IMR-90 (cell line): Measurements from ENCODE around the gene MAP7. TPM values are rescaled to one million over a fixed set of nuclear protein-coding genes. Genes with fewer than 3 reads are reported as not detected.

Experiments
- ATAC-seq: fragments of 200-7000 bp; cut with Tn5 transposase; 2 replicates; pipeline ENCODE4 v1.9.1; 2020; ENCODE audit warnings: low read depth, mild to moderate bottlenecking, moderate library complexity
- BruUV-seq: library from RNA; stranded (reverse); fragments of 400-500 nt; replicated peaks from 2 replicates; lab custom pipeline; 2021; lab: Mats Ljungman, UMichigan
- CTCF ChIA-PET: fragments of 300-600 bp; formaldehyde crosslinking; extraction: SDS; loops from one replicate; lab custom pipeline; 2021; ENCODE audit warnings: antibody characterized with exemption; lab: Yijun Ruan, JAX
- POLR2A ChIA-PET: fragments of 300-600 bp; sonication (Branson Sonifier 250); formaldehyde crosslinking; loops from one replicate; lab custom pipeline; 2022; ENCODE audit warnings: antibody characterized with exemption; ENCODE audit not compliant: unreplicated experiment; lab: Charles Lee
- DNase-seq: peaks from one replicate; pipeline ENCODE4 v3.0.0; 2013
- H2AFZ ChIP-seq: replicated peaks from 2 replicates; pipeline ENCODE3; 2013; ENCODE audit warnings: low read length, mild to moderate bottlenecking; ENCODE audit not compliant: poor library complexity
- H2AK5ac ChIP-seq: 2 replicates; pipeline ENCODE4 v1.6.1; 2013; ENCODE audit warnings: low read depth, low read length, inconsistent platforms
- H2AK9ac ChIP-seq: replicated peaks from 2 replicates; pipeline ENCODE3; 2013; ENCODE audit warnings: mild to moderate bottlenecking, low read depth, low read length, moderate library complexity; ENCODE audit not compliant: poor library complexity
- H2BK120ac ChIP-seq: 2 replicates; pipeline ENCODE4 v1.6.1; 2013; ENCODE audit warnings: low read depth, low read length, inconsistent platforms
- H2BK15ac ChIP-seq: 3 replicates; pipeline ENCODE4 v1.6.1; 2013; ENCODE audit warnings: low read depth, low read length, inconsistent platforms
- H2BK20ac ChIP-seq: 2 replicates; pipeline ENCODE4 v1.6.1; 2013; ENCODE audit warnings: low read depth, mild to moderate bottlenecking, inconsistent platforms, low read length, moderate library complexity
- H2BK5ac ChIP-seq: 2 replicates; pipeline ENCODE4 v1.6.1; 2013; ENCODE audit warnings: mild to moderate bottlenecking, low read depth, low read length, inconsistent platforms; ENCODE audit not compliant: poor library complexity, severe bottlenecking
- H3K14ac ChIP-seq: replicated peaks from 2 replicates; pipeline ENCODE4 v1.6.1; 2013; ENCODE audit warnings: low read depth, low read length, inconsistent platforms
- H3K18ac ChIP-seq: 2 replicates; pipeline ENCODE4 v1.6.1; 2013; ENCODE audit warnings: low read depth, low read length, control low read depth
- H3K23ac ChIP-seq: 2 replicates; pipeline ENCODE4 v1.6.1; 2013; ENCODE audit warnings: low read depth, low read length, inconsistent platforms
- H3K27ac ChIP-seq: 2 replicates; pipeline ENCODE4 v1.5.1; 2013; ENCODE audit warnings: mild to moderate bottlenecking, control low read depth, low read length; ENCODE audit not compliant: insufficient read depth
- H3K27me3 ChIP-seq: 2 replicates; pipeline ENCODE4 v1.6.1; 2013; ENCODE audit warnings: low read length; ENCODE audit not compliant: control insufficient read depth, insufficient read depth
- H3K36me3 ChIP-seq: 2 replicates; pipeline ENCODE4 v1.6.1; 2013; ENCODE audit warnings: low read length, mixed read lengths; ENCODE audit not compliant: control insufficient read depth, insufficient read depth
- H3K4ac ChIP-seq: 2 replicates; pipeline ENCODE4 v1.6.1; 2013; ENCODE audit warnings: low read depth, low read length, inconsistent platforms
- H3K4me1 ChIP-seq: 2 replicates; pipeline ENCODE4 v1.6.1; 2013; ENCODE audit warnings: low read length, mixed read lengths; ENCODE audit not compliant: control insufficient read depth, insufficient read depth
- H3K4me2 ChIP-seq: 2 replicates; pipeline ENCODE4 v1.6.1; 2013; ENCODE audit warnings: low read depth, mild to moderate bottlenecking, control low read depth, low read length, moderate library complexity
- H3K4me3 ChIP-seq: 2 replicates; pipeline ENCODE4 v1.5.1; 2013; ENCODE audit warnings: low read depth, mild to moderate bottlenecking, control low read depth, low read length, moderate library complexity; ENCODE audit not compliant: insufficient read depth
- H3K56ac ChIP-seq: 2 replicates; pipeline ENCODE4 v1.6.1; 2013; ENCODE audit warnings: low read length, inconsistent platforms; ENCODE audit not compliant: insufficient read depth; ENCODE audit errors: extremely low read depth
- H3K79me1 ChIP-seq, 2 experiments: 2 replicates each; pipeline ENCODE4 v1.6.1; 2013; ENCODE audit warnings: low read length in 2 of 2, inconsistent platforms in 1 of 2, low read depth in 1 of 2
- H3K9ac ChIP-seq: 2 replicates; pipeline ENCODE4 v1.6.1; 2013; ENCODE audit warnings: low read depth, low read length, control low read depth
- H3K9me1 ChIP-seq: 2 replicates; pipeline ENCODE4 v1.6.1; 2013; ENCODE audit warnings: low read length, inconsistent platforms; ENCODE audit not compliant: insufficient read depth
- H3K9me3 ChIP-seq: 2 replicates; pipeline ENCODE4 v1.6.1; 2013; ENCODE audit warnings: low read length; ENCODE audit not compliant: control insufficient read depth, insufficient read depth
- H4K20me1 ChIP-seq: 2 replicates; pipeline ENCODE4 v1.6.1; 2013; ENCODE audit warnings: low read length, inconsistent platforms; ENCODE audit not compliant: insufficient read depth
- H4K5ac ChIP-seq: 2 replicates; pipeline ENCODE4 v1.6.1; 2013; ENCODE audit warnings: mild to moderate bottlenecking, low read depth, low read length, control low read depth
- H4K8ac ChIP-seq, 2 experiments: 2 replicates each; pipeline ENCODE4 v1.6.1; 2013; ENCODE audit warnings: low read depth in 2 of 2, low read length in 2 of 2, control low read depth in 1 of 2, inconsistent platforms in 1 of 2
- H4K91ac ChIP-seq: 2 replicates; pipeline ENCODE4 v1.6.1; 2013; ENCODE audit warnings: low read depth, low read length, inconsistent platforms; ENCODE audit not compliant: insufficient read depth
- BHLHE40 ChIP-seq: fragments of 150-350 bp; IDR thresholded peaks from 2 replicates; pipeline ENCODE4 v1.6.1; 2016; ENCODE audit warnings: mild to moderate bottlenecking, low read depth, low read length
- CEBPB ChIP-seq: IDR thresholded peaks from 2 replicates; pipeline ENCODE4 v1.6.1; 2012; ENCODE audit warnings: low read depth, low read length, improper control_type of control experiment
- CHD1 ChIP-seq: IDR thresholded peaks from 2 replicates; pipeline ENCODE4 v1.6.1; 2012; ENCODE audit warnings: low read depth, low read length, improper control_type of control experiment
- CTCF ChIP-seq: conservative IDR thresholded peaks from 2 replicates; pipeline ENCODE4 v1.5.1; 2012; ENCODE audit warnings: mild to moderate bottlenecking, low read depth, low read length, improper control_type of control experiment
- FOS ChIP-seq: fragments of 150-350 bp; IDR thresholded peaks from 2 replicates; pipeline ENCODE4 v1.6.1; 2016; ENCODE audit warnings: low read depth, low read length
- MAFK ChIP-seq: IDR thresholded peaks from 2 replicates; pipeline ENCODE4 v1.6.1; 2012; ENCODE audit warnings: low read depth, low read length, improper control_type of control experiment
- MAZ ChIP-seq: IDR thresholded peaks from 2 replicates; pipeline ENCODE4 v1.6.1; 2012; ENCODE audit warnings: low read depth, mild to moderate bottlenecking, low read length, improper control_type of control experiment, moderate library complexity, borderline replicate concordance
- MXI1 ChIP-seq: IDR thresholded peaks from 2 replicates; pipeline ENCODE4 v1.6.1; 2012; ENCODE audit warnings: low read depth, mild to moderate bottlenecking, low read length, moderate library complexity, borderline replicate concordance
- NFE2L2 ChIP-seq: fragments of 150-350 bp; IDR thresholded peaks from 2 replicates; pipeline ENCODE4 v1.6.1; 2016; ENCODE audit warnings: low read depth, mild to moderate bottlenecking, low read length
- POLR2A ChIP-seq: IDR thresholded peaks from 2 replicates; pipeline ENCODE4 v1.6.1; 2012; ENCODE audit warnings: mild to moderate bottlenecking, low read depth, low read length
- RAD21 ChIP-seq: IDR thresholded peaks from 2 replicates; pipeline ENCODE4 v1.6.1; 2012; ENCODE audit warnings: low read length, improper control_type of control experiment
- RFX5 ChIP-seq: IDR thresholded peaks from 2 replicates; pipeline ENCODE4 v1.8.0; 2012; ENCODE audit warnings: low read depth, mild to moderate bottlenecking, low read length, moderate library complexity
- SMC3 ChIP-seq: fragments of 150-350 bp; IDR thresholded peaks from 2 replicates; pipeline ENCODE4 v1.6.1; 2016; ENCODE audit warnings: low read depth, mild to moderate bottlenecking, antibody characterized with exemption, low read length, moderate library complexity
- WGBS, 2 experiments: methylation state at CpG; one replicate each; pipeline versions ENCODE4 v1.1.5 to v1.1.7; 2013; ENCODE audit warnings: missing lambda C conversion rate in 2 of 2; ENCODE audit not compliant: insufficient read length in 1 of 2; ENCODE audit errors: extremely low coverage in 2 of 2; 5-methylcytosine and 5-hydroxymethylcytosine counted together
- dilution Hi-C: fragments of 300-500 bp; cut with HindIII; formaldehyde crosslinking; loops from one replicate; pipeline ENCODE4 v1.14.3; 2018; ENCODE audit warnings: low sequenced_read_pairs; ENCODE audit not compliant: unreplicated experiment
- in situ Hi-C: fragments of 300-500 bp; cut with MboI; formaldehyde crosslinking; loops from 3 replicates; pipeline ENCODE4 v1.14.3; 2019; ENCODE audit warnings: low sequenced_read_pairs, inconsistent platforms, mixed read lengths
- intact Hi-C: fragments of 100-400 bp; cut with micrococcal nuclease; formaldehyde crosslinking; loops from 2 replicates; pipeline ENCODE4 v1.10.0; 2022
- polyA plus RNA-seq, 3 experiments: library from polyadenylated mRNA; depleted of rRNA; stranded (reverse); fragments of >200 nt; gene quantifications; 2 replicates each; pipeline ENCODE4 v1.2.3, GENCODE V29; 2012; ENCODE audit warnings: low replicate concordance in 1 of 3
- total RNA-seq: library from RNA; depleted of rRNA; stranded (reverse); fragments of >200 nt; gene quantifications from 2 replicates; pipeline ENCODE4 v1.2.3, GENCODE V29; 2012
- TF ChIP-seq, protein P1 (sequence below): fragments of 150-350 bp; IDR thresholded peaks from 2 replicates; pipeline ENCODE4 v1.6.1; 2017; ENCODE audit warnings: mild to moderate bottlenecking, antibody characterized with exemption, low read length, low read depth

MAP7 gene
- total and polyA plus RNA-seq, 2 of the 4 experiments (the other 2 are of a cell fraction): 0.19 to 0.36 TPM

- intact Hi-C loops: no loop called here
- Histone ChIP-seq H3K14ac (no peak overlapping the region), H3K9me1 (no peaks in the 10 kb centered on the region), H2AK5ac (no peak overlapping the region), H3K36me3 (no peaks in the 10 kb centered on the region), H2BK120ac (no peak overlapping the region), H3K4me3 (no peak overlapping the region), H3K4me1 (no peaks in the 10 kb centered on the region), H3K9ac (no peak overlapping the region), H3K23ac (no peak overlapping the region), H3K9me3 (no peaks in the 10 kb centered on the region), H3K18ac (no peak overlapping the region), H2AFZ (no peak overlapping the region), H4K5ac (no peak overlapping the region), H3K79me1 (no peaks in the 10 kb centered on the region), H2AK9ac (no peak overlapping the region), H3K27me3 (peaks cover 10% of the 10 kb centered on the region), H2BK15ac (no peak overlapping the region), H3K56ac (no peak overlapping the region), H4K91ac (no peak overlapping the region), H3K4ac (no peak overlapping the region), H2BK20ac (no peak overlapping the region), H3K27ac (no peak overlapping the region), H3K4me2 (no peak overlapping the region), H4K20me1 (no peaks in the 10 kb centered on the region), H2BK5ac (no peak overlapping the region), H4K8ac (no peak overlapping the region)
- DNase-seq: no peak
- WGBS, 2 experiments: 87% methylated on average over 3 of the region's 4 CpGs; no CpG with 5 or more reads in 1 of the 2 experiments
- ATAC-seq: no peak
- CTCF ChIA-PET: no interaction called here
- dilution Hi-C loops: no loop called here
- no TSS peak for BruUV-seq
- POLR2A ChIA-PET: no interaction called here
- in situ Hi-C loops: no loop called here
- TF ChIP-seq, protein P1, sequence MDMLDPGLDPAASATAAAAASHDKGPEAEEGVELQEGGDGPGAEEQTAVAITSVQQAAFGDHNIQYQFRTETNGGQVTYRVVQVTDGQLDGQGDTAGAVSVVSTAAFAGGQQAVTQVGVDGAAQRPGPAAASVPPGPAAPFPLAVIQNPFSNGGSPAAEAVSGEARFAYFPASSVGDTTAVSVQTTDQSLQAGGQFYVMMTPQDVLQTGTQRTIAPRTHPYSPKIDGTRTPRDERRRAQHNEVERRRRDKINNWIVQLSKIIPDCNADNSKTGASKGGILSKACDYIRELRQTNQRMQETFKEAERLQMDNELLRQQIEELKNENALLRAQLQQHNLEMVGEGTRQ: no peak
- TF ChIP-seq SMC3 (no peak), NFE2L2 (no peak), RAD21 (no peak), FOS (no peak), CEBPB (no peak), BHLHE40 (no peak), POLR2A (no peak), MAFK (no peak), CHD1 (no peak), RFX5 (no peak), CTCF (no peak), MXI1 (no peak), MAZ (no peak)
Observed at GRCh38 chr6:136304410-136304809, 245.8 kb downstream of the MAP7 start.
